ENCODE results near the gene DRC3.

GRCh38 chr17:17989618-17990017 is 17.0 kb downstream of the DRC3 start:
- no peak for TF ChIP-seq EP300 (conservative IDR thresholded peaks at IDR 0.05; ENCODE audit: poor library complexity, severe bottlenecking)
- TF ChIP-seq CTCF (IDR thresholded peaks at IDR 0.05; ENCODE audit: poor library complexity, severe bottlenecking) = no peak
- no peak for TF ChIP-seq POLR2AphosphoS5 (IDR thresholded peaks at IDR 0.05)

Measured in neural cell (in vitro differentiated cells).